Fibroblast of lung (primary cell): ENCODE measurements around the gene ZNF805.
"Not testable (repeated sequence)": the region's sequence is repeated elsewhere in the genome, so short reads cannot be mapped to it uniquely, and the experiment has no call there.

Source experiments
- CTCF ChIP-seq, 2 donors: IDR thresholded peaks in 1 of 2; conservative IDR thresholded peaks in 1 of 2; 1 replicate in 1 of 2; 2 replicates in 1 of 2; pipeline ENCODE4 v1.5.1; 2011 to 2012; ENCODE audit warnings: low read length in 2 of 2, control low read depth in 1 of 2, inconsistent platforms in 1 of 2, low read depth in 1 of 2, mild to moderate bottlenecking in 1 of 2
- EZH2 ChIP-seq: IDR thresholded peaks from 2 replicates; pipeline ENCODE4 v1.5.1; 2012; ENCODE audit warnings: low read length, control low read depth, mild to moderate bottlenecking; ENCODE audit errors: missing control alignments

GRCh38 chr19:57278481-57278880, 38.0 kb downstream of the ZNF805 start:
- not testable (repeated sequence) for TF ChIP-seq EZH2; CTCF (conservative IDR thresholded peaks at IDR 0.05 in 1 of 2, IDR thresholded peaks at IDR 0.05 in 1 of 2; ENCODE audit: low read depth in 1 of 2, low read length in 2 of 2)
